Osteoblast (primary cell): Measurements from ENCODE around the gene SDHAF3. TPM values are rescaled to one million over a fixed set of nuclear protein-coding genes. Genes with fewer than 3 reads are reported as not detected.
"Not testable (repeated sequence)": the region's sequence is repeated elsewhere in the genome, so short reads cannot be mapped to it uniquely, and the experiment has no call there.

Experiments
- DNase-seq: peaks from one replicate; pipeline ENCODE4 v3.0.0; 2011; ENCODE audit warnings: low spot score, mixed read lengths; ENCODE audit not compliant: insufficient read length; ENCODE audit errors: missing footprints
- H2AFZ ChIP-seq: 2 replicates; pipeline ENCODE4 v1.6.0; 2011; ENCODE audit warnings: mild to moderate bottlenecking, low read length
- H3K27ac ChIP-seq: 2 replicates; pipeline ENCODE4 v1.5.1; 2011; ENCODE audit warnings: mild to moderate bottlenecking, low read depth, low read length, moderate library complexity
- H3K27me3 ChIP-seq: 2 replicates; pipeline ENCODE4 v1.6.0; 2012; ENCODE audit warnings: mild to moderate bottlenecking, control low read depth, inconsistent platforms, low read length, moderate library complexity; ENCODE audit not compliant: insufficient read depth
- H3K36me3 ChIP-seq: 2 replicates; pipeline ENCODE4 v1.5.1; 2011; ENCODE audit warnings: mild to moderate bottlenecking, low read length, control low read depth, moderate library complexity; ENCODE audit not compliant: insufficient read depth
- H3K4me1 ChIP-seq: 2 replicates; pipeline ENCODE4 v1.5.1; 2011; ENCODE audit warnings: mild to moderate bottlenecking, low read length, control low read depth, moderate library complexity; ENCODE audit not compliant: insufficient read depth
- H3K4me2 ChIP-seq: 2 replicates; pipeline ENCODE4 v1.6.0; 2011; ENCODE audit warnings: mild to moderate bottlenecking, low read length; ENCODE audit not compliant: insufficient read depth
- H3K4me3 ChIP-seq: fragments of 200-600 bp; sonication (generic); 3 replicates; pipeline ENCODE4 v1.5.1; 2012; ENCODE audit warnings: mild to moderate bottlenecking, low read length, inconsistent platforms; ENCODE audit not compliant: insufficient read depth
- H3K79me2 ChIP-seq: 2 replicates; pipeline ENCODE4 v1.6.0; 2012; ENCODE audit warnings: mild to moderate bottlenecking, low read length, control low read depth, inconsistent platforms; ENCODE audit not compliant: insufficient read depth
- H3K9me3 ChIP-seq: 2 replicates; pipeline ENCODE4 v1.5.1; 2011; ENCODE audit warnings: low read depth, low read length, control low read depth
- H4K20me1 ChIP-seq: 2 replicates; pipeline ENCODE4 v1.6.0; 2012; ENCODE audit warnings: mild to moderate bottlenecking, low read length, control low read depth; ENCODE audit not compliant: insufficient read depth
- CTCF ChIP-seq: IDR thresholded peaks from 2 replicates; pipeline ENCODE4 v1.5.1; 2011; ENCODE audit warnings: mild to moderate bottlenecking, low read depth, low read length, moderate library complexity; ENCODE audit errors: extremely low read depth
- total RNA-seq: library from RNA; depleted of rRNA; stranded (reverse); fragments of >200 nt; gene quantifications from 2 replicates; pipeline ENCODE4 v1.2.3, GENCODE V29; 2012

The SDHAF3 gene
- total RNA-seq, 1 donor = 6.5 TPM

DNA sequence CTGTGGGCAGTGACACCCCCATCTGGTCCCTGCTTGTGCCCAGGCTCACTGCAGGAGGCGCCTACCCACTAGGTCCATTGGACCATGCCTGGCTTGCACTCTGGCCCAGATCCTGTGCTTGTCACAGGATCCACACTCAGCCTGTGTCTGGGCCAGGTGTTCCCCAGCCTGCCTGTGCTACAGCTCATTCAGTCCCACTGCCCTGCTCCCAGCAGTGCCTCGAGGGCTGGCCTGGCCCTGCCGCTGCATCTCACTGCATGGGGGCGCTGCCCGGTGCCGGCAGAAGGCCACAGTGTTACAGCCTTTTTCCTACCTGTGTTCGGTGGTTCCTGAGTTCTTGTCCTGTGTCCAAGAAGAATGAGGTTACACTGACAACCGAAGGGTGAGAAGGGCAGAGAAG lies 21.3 kb downstream of the SDHAF3 start:
- no peaks in the 10 kb centered on the region for H4K20me1 ChIP-seq
- H3K27ac ChIP-seq = no peak overlapping the region
- peaks cover 6% of the 10 kb centered on the region for H3K9me3 ChIP-seq
- no peak overlapping the region for H2AFZ ChIP-seq
- TF ChIP-seq CTCF = no peak
- H3K4me3 ChIP-seq = no peak overlapping the region
- H3K4me2 ChIP-seq = no peak overlapping the region
- H3K79me2 ChIP-seq = no peaks in the 10 kb centered on the region
- no peaks in the 10 kb centered on the region for H3K4me1 ChIP-seq
- DNase-seq = no peak
- H3K36me3 ChIP-seq = no peaks in the 10 kb centered on the region
- H3K27me3 ChIP-seq = no peaks in the 10 kb centered on the region

- Histone ChIP-seq H3K79me2 (no peaks in the 10 kb centered on the region), H3K4me2 (no peak overlapping the region), H2AFZ (no peak overlapping the region), H4K20me1 (no peaks in the 10 kb centered on the region), H3K9me3 (no peaks in the 10 kb centered on the region), H3K4me3 (no peak overlapping the region), H3K4me1 (no peaks in the 10 kb centered on the region), H3K27ac (no peak overlapping the region), H3K36me3 (no peaks in the 10 kb centered on the region), H3K27me3 (no peaks in the 10 kb centered on the region)
- TF ChIP-seq CTCF = peak; percentile 47
- no peak for DNase-seq
These were observed 27.6 kb downstream of the SDHAF3 start for GRCh38 chr7:97145068-97145467.

GRCh38 chr7:97149843-97150242 lies 32.3 kb downstream of the SDHAF3 start:
- peak; percentile 46 for DNase-seq
- no peak overlapping the region for H2AFZ ChIP-seq
- no peaks in the 10 kb centered on the region for H3K36me3 ChIP-seq
- no peak overlapping the region for H3K27ac ChIP-seq
- no peaks in the 10 kb centered on the region for H3K4me1 ChIP-seq
- no peak overlapping the region for H3K4me3 ChIP-seq
- H3K4me2 ChIP-seq = no peak overlapping the region
- H3K79me2 ChIP-seq = no peaks in the 10 kb centered on the region
- no peaks in the 10 kb centered on the region for H3K9me3 ChIP-seq
- no peak for TF ChIP-seq CTCF
- H3K27me3 ChIP-seq = no peaks in the 10 kb centered on the region
- no peaks in the 10 kb centered on the region for H4K20me1 ChIP-seq

DNA sequence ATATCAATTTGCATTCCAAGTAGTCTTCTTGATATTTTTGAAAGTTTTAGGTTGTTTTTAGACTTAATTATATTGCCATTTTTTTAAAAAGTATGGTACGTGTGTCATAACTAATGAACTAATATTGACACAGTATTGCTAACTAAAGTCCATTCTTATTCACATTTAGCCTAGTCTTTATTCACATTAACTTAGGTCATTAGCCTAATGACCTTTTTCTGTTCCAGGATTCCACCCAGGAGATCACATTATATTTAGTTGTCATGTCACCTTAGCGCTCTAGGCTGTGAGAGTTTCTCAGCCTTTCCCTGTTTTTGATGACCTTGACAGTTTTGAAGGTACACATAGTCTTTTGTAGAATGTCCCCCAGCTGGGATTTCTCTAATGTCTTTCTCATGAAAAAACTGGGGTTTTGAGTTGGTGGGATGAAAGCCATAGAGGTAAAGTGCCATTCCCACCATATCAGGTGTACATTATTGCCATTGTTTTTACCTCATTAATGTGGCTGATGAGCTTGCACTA lies 38.5 kb downstream of the SDHAF3 start:
- H3K79me2 ChIP-seq = no peaks in the 10 kb centered on the region
- H3K36me3 ChIP-seq = no peaks in the 10 kb centered on the region
- no peaks in the 10 kb centered on the region for H3K9me3 ChIP-seq
- H3K4me3 ChIP-seq = no peak overlapping the region
- no peak for DNase-seq
- no peak overlapping the region for H3K4me2 ChIP-seq
- no peaks in the 10 kb centered on the region for H3K27me3 ChIP-seq
- H3K27ac ChIP-seq = no peak overlapping the region
- no peaks in the 10 kb centered on the region for H3K4me1 ChIP-seq
- H2AFZ ChIP-seq = no peak overlapping the region
- no peak for TF ChIP-seq CTCF
- no peaks in the 10 kb centered on the region for H4K20me1 ChIP-seq

DNA sequence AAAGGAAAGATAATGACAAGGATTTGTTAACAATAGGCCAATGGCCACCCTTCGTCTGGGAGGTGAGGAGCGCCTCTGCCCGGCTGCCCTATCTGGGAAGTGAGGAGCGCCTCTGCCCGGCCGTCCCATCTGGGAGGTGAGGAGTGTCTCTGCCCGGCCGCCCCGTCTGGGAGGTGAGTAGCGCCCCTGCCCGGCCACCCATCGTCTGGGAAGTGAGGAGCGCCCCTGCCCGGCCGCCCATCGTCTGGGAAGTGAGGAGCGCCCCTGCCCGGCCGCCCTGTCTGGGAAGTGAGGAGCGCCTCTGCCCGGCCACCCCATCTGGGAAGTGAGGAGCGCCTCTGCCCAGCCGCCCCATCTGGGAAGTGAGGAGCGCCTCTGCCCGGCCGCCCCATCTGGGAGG lies 42.5 kb downstream of the SDHAF3 start:
- not testable (repeated sequence) for H3K4me2 ChIP-seq, H3K27ac ChIP-seq, H3K27me3 ChIP-seq, H3K4me3 ChIP-seq, H3K36me3 ChIP-seq, DNase-seq, H4K20me1 ChIP-seq, H3K79me2 ChIP-seq, H2AFZ ChIP-seq, H3K4me1 ChIP-seq, H3K9me3 ChIP-seq

GRCh38 chr7:97161609-97162008 lies 44.1 kb downstream of the SDHAF3 start:
- not testable (repeated sequence) for H3K36me3 ChIP-seq, H2AFZ ChIP-seq, H3K4me1 ChIP-seq

More at GRCh38 chr7:97161609-97162008, 44.1 kb downstream of the SDHAF3 start:
- not testable (repeated sequence) for H3K4me3 ChIP-seq, H3K27ac ChIP-seq, H3K9me3 ChIP-seq, H4K20me1 ChIP-seq, H3K79me2 ChIP-seq, H3K27me3 ChIP-seq, DNase-seq, H3K4me2 ChIP-seq
